Stimulated activated CD4-positive, alpha-beta T cell treated with anti-CD3 and anti-CD28 coated beads, Interleukin-2, amount 100 ng/mL, for 24 hours (primary cell): ENCODE data around the gene BRCC3.
"Not testable (repeated sequence)": the region's sequence is repeated elsewhere in the genome, so short reads cannot be mapped to it uniquely, and the experiment has no call there.

ENCODE experiments used
- DNase-seq, 2 donors: peaks; one replicate each; pipeline ENCODE4 v3.0.0-alpha.2; 2020

BRCC3 gene

DNA sequence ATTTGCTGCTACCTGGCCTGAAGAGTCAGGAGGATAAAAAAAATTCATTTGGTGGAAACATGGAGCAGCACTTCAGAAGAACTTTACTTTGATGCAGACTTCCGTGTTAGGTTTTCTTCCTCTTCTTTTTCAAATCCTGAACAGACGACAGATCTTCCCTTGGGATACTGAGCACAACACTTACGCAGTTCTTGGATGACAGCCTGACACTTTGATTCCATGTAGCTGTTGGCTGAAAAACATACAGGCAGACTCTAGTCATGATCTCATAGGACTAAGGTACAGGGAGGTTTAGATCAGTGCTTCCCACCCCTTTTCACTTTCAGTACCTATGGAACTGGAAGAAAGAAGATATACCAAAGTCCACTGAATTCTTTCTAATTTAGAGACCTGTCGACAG, 9.5 kb upstream of the BRCC3 start:
- no peak for DNase-seq

DNA sequence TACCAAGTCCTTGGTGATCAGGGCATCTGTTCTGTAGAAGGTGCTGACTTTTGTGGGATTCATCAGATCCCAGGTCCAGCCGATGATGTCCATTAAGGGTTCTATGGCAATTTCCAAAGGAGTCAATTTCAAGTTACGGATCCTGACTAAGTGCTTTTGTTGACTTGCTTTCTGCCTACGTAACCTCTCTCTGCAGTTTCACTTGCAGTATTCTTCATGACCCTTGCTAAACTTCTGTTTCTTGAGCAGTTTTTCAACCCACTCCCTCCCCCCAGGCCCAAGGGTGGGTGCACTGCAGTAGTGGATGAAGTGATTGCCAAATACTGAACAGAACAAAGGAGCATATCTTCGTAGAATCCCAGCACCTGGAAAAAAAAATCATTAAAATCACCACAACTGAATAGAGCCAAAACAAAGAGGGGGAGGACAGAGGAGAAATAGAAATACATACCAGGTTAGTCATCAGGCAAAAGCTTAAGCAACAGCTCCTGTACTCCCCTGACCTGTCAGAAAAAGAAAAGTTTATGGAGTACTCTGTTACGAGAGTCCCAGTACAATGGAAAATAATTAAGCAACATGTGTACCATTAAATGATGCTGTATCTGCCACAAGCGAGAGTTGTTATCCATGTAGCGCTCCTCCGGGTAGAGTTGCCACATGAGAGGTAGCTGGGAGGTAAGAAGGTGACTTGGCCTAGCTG, 6.1 kb upstream of the BRCC3 start:
- no peak for DNase-seq

DNA sequence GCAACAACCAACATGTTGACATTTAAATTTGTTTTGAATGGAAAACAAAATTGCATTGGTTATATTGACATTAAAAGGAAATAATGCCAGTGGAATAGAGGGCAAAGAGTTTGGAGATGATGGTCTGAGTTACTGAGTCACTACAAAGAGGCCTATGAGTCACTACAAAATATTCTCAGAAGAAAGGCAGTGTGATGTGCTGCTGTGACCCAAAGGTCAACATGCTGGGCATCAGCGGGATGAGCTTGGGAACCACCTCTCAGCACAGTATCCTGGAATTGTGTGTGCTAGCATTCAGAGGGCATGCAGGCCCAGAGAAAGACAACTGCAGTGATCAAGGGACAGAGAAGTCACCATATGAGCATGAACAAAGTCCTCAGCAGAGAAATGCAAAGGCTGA, 3.1 kb upstream of the BRCC3 start:
- no peak for DNase-seq

GRCh38 chrX:155069414-155069813, 1.9 kb upstream of the BRCC3 start:
- no peak for DNase-seq

DNA sequence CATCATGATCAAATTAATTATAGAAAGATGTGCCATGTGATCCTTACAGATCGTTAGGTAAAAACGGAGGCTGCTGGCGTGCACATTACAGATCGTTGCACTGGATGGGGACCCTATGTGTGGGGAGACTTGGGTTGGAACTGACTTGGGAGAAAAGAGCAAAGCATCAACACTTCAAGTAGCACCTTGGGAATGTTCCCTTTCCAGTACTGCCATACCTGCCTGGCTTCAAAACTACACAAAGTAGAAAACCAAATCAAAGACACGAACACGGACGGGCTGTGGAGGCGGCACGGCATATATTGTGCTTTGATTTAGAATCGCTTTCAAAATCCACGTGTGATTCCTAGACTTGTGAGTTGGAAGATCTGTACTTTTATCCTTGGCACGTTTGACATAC, 1.3 kb upstream of the BRCC3 start:
- DNase-seq = no peak

DNA sequence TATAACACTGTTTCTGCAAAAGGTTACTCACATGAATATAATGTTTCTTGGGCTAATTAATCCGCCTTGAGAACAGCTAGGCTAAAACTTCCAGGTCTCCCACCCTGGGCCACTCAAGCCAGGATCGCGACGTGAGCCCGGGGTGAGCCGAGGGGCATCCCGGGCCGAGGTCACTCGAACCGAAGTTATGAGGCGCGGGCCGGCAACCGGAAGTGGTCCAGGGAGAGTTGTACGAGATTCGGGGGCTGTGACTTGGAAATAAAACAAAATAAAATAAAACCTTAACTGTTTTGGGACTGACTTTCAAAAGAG, 689 bp upstream of the BRCC3 start:
- no peak for DNase-seq

- DNase-seq = peak in 1 of 2 donors; percentile 17
Measured at GRCh38 chrX:155071694-155072280, 479 bp downstream of the BRCC3 start.

- DNase-seq = peak; percentile 47 to 50
Measured at GRCh38 chrX:155086202-155086840, 15.0 kb downstream of the BRCC3 start.

- DNase-seq = no peak
Measured at GRCh38 chrX:155086961-155087735, 15.8 kb downstream of the BRCC3 start.

GRCh38 chrX:155094468-155095061, 23.3 kb downstream of the BRCC3 start:
- DNase-seq = peak in 1 of 2 donors; percentile 18

DNA sequence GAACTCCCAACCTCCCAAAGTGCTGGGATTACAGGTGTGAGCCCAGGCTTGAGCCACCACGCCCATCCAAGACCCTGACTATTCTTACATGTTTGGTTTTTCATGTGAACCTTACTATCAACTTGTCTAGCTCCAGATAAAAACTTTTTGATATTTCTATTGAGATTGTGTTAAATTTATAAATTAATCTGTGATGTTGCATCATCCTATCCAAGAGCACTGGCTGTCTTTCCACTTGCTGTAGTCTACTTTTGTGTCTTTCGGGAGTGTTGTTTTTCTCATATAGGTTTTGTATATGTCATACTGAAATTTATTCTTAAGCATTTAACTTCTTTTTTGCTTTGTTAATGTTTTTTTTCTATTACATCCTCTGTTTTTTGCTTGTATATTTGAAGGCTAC, 34.6 kb downstream of the BRCC3 start:
- DNase-seq = no peak

GRCh38 chrX:155108427-155108826, 37.1 kb downstream of the BRCC3 start:
- no peak for DNase-seq

DNA sequence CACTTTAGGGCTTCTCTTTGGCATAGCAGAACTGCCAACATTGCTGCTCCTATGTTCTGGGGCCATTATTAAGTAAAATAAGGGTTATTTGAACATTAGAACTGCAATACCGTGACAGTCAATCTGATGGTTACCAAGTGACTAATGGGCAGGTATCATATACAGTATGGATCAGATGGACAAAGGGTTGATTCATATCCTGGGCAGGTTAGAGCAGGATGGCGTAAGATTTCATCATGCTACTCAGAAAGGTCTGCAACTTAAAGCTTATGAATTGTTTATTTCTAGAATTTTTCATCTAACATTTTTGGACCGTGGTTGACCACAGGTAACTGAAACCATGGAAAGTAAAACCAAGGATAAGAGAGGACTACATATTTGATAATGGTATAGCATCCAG, 40.9 kb downstream of the BRCC3 start:
- DNase-seq = no peak

GRCh38 chrX:155113097-155113496, 41.8 kb downstream of the BRCC3 start:
- no peak for DNase-seq

GRCh38 chrX:155115174-155115819, 44.0 kb downstream of the BRCC3 start:
- no peak for DNase-seq

DNA sequence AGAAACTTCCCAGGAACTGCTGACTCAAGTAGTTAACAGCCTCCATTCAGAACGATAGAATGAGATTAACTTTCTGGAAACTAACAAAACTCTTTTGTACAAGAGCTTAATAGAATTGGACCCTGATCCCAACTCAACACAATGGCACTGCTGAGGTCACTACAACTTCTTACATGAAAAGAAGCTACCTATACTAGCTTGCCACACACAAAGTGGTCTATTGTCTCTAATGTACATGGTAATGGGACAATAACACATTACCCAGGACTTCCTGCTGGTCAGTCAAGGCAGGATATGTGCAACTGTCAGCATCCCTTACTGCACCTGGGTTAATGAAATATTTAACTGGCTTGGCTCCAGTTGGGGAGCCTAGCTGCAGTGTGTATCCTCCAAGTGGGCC, 56.2 kb downstream of the BRCC3 start:
- no peak for DNase-seq

- DNase-seq = no peak
Measured at GRCh38 chrX:155127940-155128339, 56.6 kb downstream of the BRCC3 start.

GRCh38 chrX:155132110-155132509, 60.8 kb downstream of the BRCC3 start:
- no peak for DNase-seq

GRCh38 chrX:155134255-155134654, 62.9 kb downstream of the BRCC3 start:
- no peak for DNase-seq

- no peak for DNase-seq
Measured at GRCh38 chrX:155143959-155144548, 72.7 kb downstream of the BRCC3 start.

GRCh38 chrX:155144926-155145325, 73.6 kb downstream of the BRCC3 start:
- DNase-seq = no peak

DNA sequence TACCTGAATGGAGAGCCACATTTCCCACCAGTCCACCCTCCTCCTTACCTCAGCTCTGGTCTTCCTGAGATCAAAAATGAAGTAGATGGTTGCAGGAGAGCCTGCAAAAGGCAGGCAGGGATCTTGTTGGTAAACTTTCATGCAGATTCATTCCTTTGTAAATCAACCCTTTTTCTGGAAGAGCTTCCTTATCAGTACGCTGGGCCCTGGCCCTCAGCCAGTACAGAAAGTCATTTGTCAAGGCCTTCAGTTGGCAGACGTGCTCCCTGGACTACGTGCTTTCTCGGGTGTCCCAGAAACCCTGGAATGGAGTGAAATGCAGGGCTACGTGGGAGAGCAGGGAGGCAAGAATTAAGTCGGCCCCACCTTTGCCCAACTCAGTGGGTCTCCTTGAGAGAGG, 76.3 kb downstream of the BRCC3 start:
- not testable (repeated sequence) for DNase-seq
